CD4-positive, alpha-beta T cell treated with Interleukin-6 at 100 ng/mL for 8 hours (primary cell): ENCODE measurements around the gene RBP5.

Source experiments
- DNase-seq: peaks from one replicate; pipeline ENCODE4 v3.0.0-alpha.2; 2020; ENCODE audit warnings: mixed read lengths, low spot score

Gene RBP5

GRCh38 chr12:7073946-7074345 is 54.7 kb downstream of the RBP5 start:
- DNase-seq: no peak
